Vagina (tissue), 2 donors: ENCODE results near the gene TBC1D14.

Source experiments
- CTCF ChIP-seq, 3 experiments: fragments of 450-650 bp in 2 of 3; fragments of 200-600 bp in 1 of 3; sonication (generic) in 1 of 3; IDR thresholded peaks; one replicate each; pipeline ENCODE4 v1.5.1; 2017 to 2019; ENCODE audit warnings: antibody characterized with exemption in 3 of 3, mild to moderate bottlenecking in 2 of 3, moderate library complexity in 2 of 3
- POLR2A ChIP-seq, 2 donors: fragments of 450-650 bp; IDR thresholded peaks; one replicate each; pipeline ENCODE4 v1.6.1; 2017; ENCODE audit warnings: antibody characterized with exemption in 2 of 2, mild to moderate bottlenecking in 2 of 2, moderate library complexity in 2 of 2
- POLR2AphosphoS5 ChIP-seq, 2 donors: sonication (generic); formaldehyde crosslinking; IDR thresholded peaks; one replicate each; pipeline ENCODE4 v1.9.0; 2017; ENCODE audit warnings: antibody characterized with exemption in 2 of 2, mild to moderate bottlenecking in 2 of 2, low read depth in 1 of 2; ENCODE audit not compliant: insufficient read depth in 1 of 2

- no peak for TF ChIP-seq CTCF (IDR thresholded peaks at IDR 0.05)
- no peak for TF ChIP-seq POLR2A (IDR thresholded peaks at IDR 0.05)
- no peak for TF ChIP-seq POLR2AphosphoS5 (IDR thresholded peaks at IDR 0.05; ENCODE audit: insufficient read depth in 1 of 2, low read depth in 1 of 2)
Measured at GRCh38 chr4:6991249-6991648, 81.6 kb downstream of the TBC1D14 start.
